Lower lobe of right lung (tissue), 2 donors: Measurements from ENCODE around the gene PHC3. TPM values are rescaled to one million over a fixed set of nuclear protein-coding genes. Genes with fewer than 3 reads are reported as not detected.

ENCODE experiments used
- ATAC-seq, 2 donors: fragments of 200-7000 bp; cut with Tn5 transposase; one replicate each; pipeline ENCODE4 v1.9.1; 2020 to 2022; ENCODE audit warnings: mild to moderate bottlenecking in 2 of 2, moderate library complexity in 2 of 2
- DNase-seq: peaks from one replicate; pipeline ENCODE4 v3.0.0-alpha.2; 2020
- H3K27ac ChIP-seq: fragments of 200-600 bp; one replicate; pipeline ENCODE4 v1.8.0; 2022
- H3K27me3 ChIP-seq: fragments of 200-600 bp; one replicate; pipeline ENCODE4 v1.8.0; 2022; ENCODE audit warnings: low read depth
- H3K36me3 ChIP-seq: fragments of 200-600 bp; one replicate; pipeline ENCODE4 v1.8.0; 2022; ENCODE audit warnings: mild to moderate bottlenecking
- H3K4me1 ChIP-seq: fragments of 200-600 bp; one replicate; pipeline ENCODE4 v1.8.0; 2022
- H3K4me3 ChIP-seq: fragments of 200-600 bp; one replicate; pipeline ENCODE4 v1.8.0; 2022; ENCODE audit warnings: mild to moderate bottlenecking
- H3K9me3 ChIP-seq: fragments of 200-600 bp; one replicate; pipeline ENCODE4 v1.8.0; 2022
- CTCF ChIP-seq: fragments of 200-600 bp; IDR thresholded peaks from one replicate; pipeline ENCODE4 v1.8.0; 2022; ENCODE audit warnings: antibody characterized with exemption, mild to moderate bottlenecking
- intact Hi-C: fragments of 100-400 bp; cut with DNase I; formaldehyde crosslinking; loops from one replicate; pipeline ENCODE4 v1.11.0; 2022
- total RNA-seq: library from RNA; stranded (reverse); fragmentation: NEBNext Ultra II Directional; extraction: Animal tissue kit (Norgen Biotek cat#: 25700); gene quantifications from one replicate; pipeline ENCODE4 v1.2.1, GENCODE V29; 2021
- donor health status: DM: no; HTN: yes; CAD: no; lungs with severe emphysema.

Gene PHC3
- total RNA-seq, 1 donor from 2014 or later, result 89.9 TPM

- Histone ChIP-seq H3K36me3 (no peaks in the 10 kb centered on the region), H3K27ac (peak overlapping the region; percentile 92), H3K9me3 (no peaks in the 10 kb centered on the region), H3K4me1 (peaks cover 18% of the 10 kb centered on the region), H3K4me3 (peak overlapping the region; percentile 80), H3K27me3 (no peaks in the 10 kb centered on the region)
- TF ChIP-seq CTCF, result no peak
- DNase-seq, result peak; percentile 72
- ATAC-seq, result peak; percentile 71 to 72
- intact Hi-C loops, result no loop called here
These were observed 41.4 kb upstream of the PHC3 start for GRCh38 chr3:170222647-170223541.

GRCh38 chr3:170221924-170222646 is 40.6 kb upstream of the PHC3 start, which contains the start of gene PRKCI:
PRKCI (plus strand) TSS chr3:170222424; CDS start chr3:170222670, 246 bp downstream.
- no peak for TF ChIP-seq CTCF
- Histone ChIP-seq H3K4me3 (peak within 1 kb of the TSS; percentile 80), H3K27me3 (no peaks in the 10 kb centered on the region), H3K9me3 (no peaks in the 10 kb centered on the region), H3K36me3 (no peaks in the 10 kb centered on the region), H3K27ac (peak within 1 kb of the TSS; percentile 92), H3K4me1 (peaks cover 10% of the 10 kb centered on the region)
- peak; percentile 99 to 100 for ATAC-seq
- intact Hi-C loops, result no loop called here
- DNase-seq, result peak; percentile 98

DNA sequence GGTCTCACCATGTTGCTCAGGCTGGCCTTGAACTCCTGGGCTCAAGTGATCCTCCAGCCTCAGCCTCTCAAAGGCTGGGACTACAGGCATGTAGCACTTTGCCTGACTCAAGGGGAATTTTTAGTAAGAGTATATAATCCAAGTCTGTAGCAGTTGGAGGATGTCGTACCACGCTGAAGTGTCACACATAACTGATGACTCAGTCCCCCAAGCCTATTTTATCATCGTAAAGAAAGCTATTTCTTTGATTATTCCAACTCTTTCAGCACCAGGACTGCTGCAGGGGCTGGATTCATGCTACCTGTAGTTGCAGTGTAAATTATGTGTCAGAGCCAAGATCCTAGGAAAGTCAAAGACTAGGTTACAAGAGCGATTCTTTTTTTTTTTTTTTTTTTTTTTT is 39.3 kb upstream of the PHC3 start:
- Histone ChIP-seq H3K4me3 (no peak overlapping the region), H3K27me3 (no peaks in the 10 kb centered on the region), H3K27ac (no peak overlapping the region), H3K4me1 (peaks cover 6% of the 10 kb centered on the region), H3K36me3 (no peaks in the 10 kb centered on the region), H3K9me3 (no peaks in the 10 kb centered on the region)
- ATAC-seq (no peak), DNase-seq (no peak)
- intact Hi-C loops, result no loop called here
- no peak for TF ChIP-seq CTCF

DNA sequence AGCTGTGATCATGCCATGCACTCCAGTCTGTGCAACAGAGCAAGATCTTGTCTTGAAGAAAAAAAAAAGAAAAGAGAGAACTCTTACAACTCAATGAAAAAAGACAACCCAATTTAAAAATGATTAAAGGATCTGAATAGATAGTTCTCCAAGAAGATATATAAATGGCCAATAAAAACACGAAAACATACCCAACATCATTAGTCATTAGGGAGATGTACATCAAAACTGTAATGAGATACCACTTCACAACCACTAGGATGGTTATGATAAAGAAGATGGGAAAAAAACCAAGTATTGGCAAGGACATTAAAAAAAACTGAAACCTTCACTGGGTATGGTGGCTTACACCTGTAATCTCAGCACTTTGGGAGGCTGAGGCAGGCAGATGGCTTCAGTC is 38.3 kb upstream of the PHC3 start:
- intact Hi-C loops, result no loop called here
- no peak for TF ChIP-seq CTCF

GRCh38 chr3:170211668-170212067 is 30.1 kb upstream of the PHC3 start:
- no peaks in the 10 kb centered on the region for H3K9me3 ChIP-seq
- H3K4me1 ChIP-seq, result no peaks in the 10 kb centered on the region
- no peak overlapping the region for H3K4me3 ChIP-seq
- intact Hi-C loops, result no loop called here
- DNase-seq, result no peak
- H3K36me3 ChIP-seq, result no peaks in the 10 kb centered on the region
- no peak overlapping the region for H3K27ac ChIP-seq
- H3K27me3 ChIP-seq, result no peaks in the 10 kb centered on the region
- no peak for ATAC-seq
- TF ChIP-seq CTCF, result no peak

More for the DNA sequence above, 38.3 kb upstream of the PHC3 start:
- no peak overlapping the region for H3K4me3 ChIP-seq
- H3K4me1 ChIP-seq, result peaks cover 6% of the 10 kb centered on the region
- H3K27me3 ChIP-seq, result no peaks in the 10 kb centered on the region
- no peak overlapping the region for H3K27ac ChIP-seq
- no peak for ATAC-seq
- no peak for DNase-seq
- H3K36me3 ChIP-seq, result no peaks in the 10 kb centered on the region
- H3K9me3 ChIP-seq, result no peaks in the 10 kb centered on the region
